Measurements from ENCODE around the gene TRMT2A. TPM values are rescaled to one million over a fixed set of nuclear protein-coding genes. Genes with fewer than 3 reads are reported as not detected.

The TRMT2A gene
- total RNA-seq, 1 experiment from 2014 or later = 54.8 TPM

- Histone ChIP-seq H3K9me3 (ENCODE audit: low read length) (no peaks in the 10 kb centered on the region), H2AFZ (ENCODE audit: low read length) (no peak overlapping the region), H3K9me2 (replicated peaks; ENCODE audit: insufficient read depth, low read length) (no peaks in the 10 kb centered on the region), H4K20me1 (ENCODE audit: insufficient read depth, low read depth, low read length) (no peaks in the 10 kb centered on the region), H3K9ac (ENCODE audit: low read length) (no peak overlapping the region), H3K36me3 (ENCODE audit: insufficient read depth, low read length) (peaks cover 16% of the 10 kb centered on the region), H3K27me3 (ENCODE audit: low read length) (no peaks in the 10 kb centered on the region), H3K4me1 (ENCODE audit: low read length) (no peaks in the 10 kb centered on the region), H3K79me2 (ENCODE audit: low read length) (peaks cover 17% of the 10 kb centered on the region; the same call in 1 of the 2 replicates), H3K4me2 (ENCODE audit: low read depth, low read length, poor library complexity, severe bottlenecking) (no peak overlapping the region), H3K27ac (ENCODE audit: low read length) (no peak overlapping the region), H3K4me3 (ENCODE audit: low read length) (no peak overlapping the region)
- DNase-seq = no peak
These were observed 14.7 kb downstream of the TRMT2A start for GRCh38 chr22:20102203-20102780.

DNA sequence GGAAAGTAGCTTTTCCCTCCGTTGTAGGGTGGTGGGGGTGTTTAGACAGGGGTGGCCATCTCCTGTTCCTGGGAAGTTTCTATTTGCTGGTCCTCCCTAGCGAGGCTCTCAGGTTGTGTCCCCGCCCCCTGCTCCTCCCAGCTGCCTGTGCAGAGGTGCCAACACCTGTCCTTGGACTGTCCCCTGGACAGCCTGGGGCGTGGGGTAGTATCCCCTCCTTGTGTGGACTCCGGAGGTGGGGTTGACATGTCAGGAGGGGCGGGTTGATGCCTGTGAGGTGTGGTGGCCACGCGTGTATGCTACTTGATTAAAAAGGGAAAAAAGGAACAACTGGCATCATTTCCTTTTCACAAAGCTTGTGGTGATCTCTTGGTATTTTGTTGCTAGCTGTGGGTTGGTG is 15.4 kb downstream of the TRMT2A start:
- peaks cover under 1% of the 10 kb centered on the region for H3K9me3 ChIP-seq (ENCODE audit: low read length)
- H2AFZ ChIP-seq (ENCODE audit: low read length) = no peak overlapping the region
- H4K20me1 ChIP-seq (ENCODE audit: insufficient read depth, low read depth, low read length) = no peaks in the 10 kb centered on the region
- no peaks in the 10 kb centered on the region for H3K27me3 ChIP-seq (ENCODE audit: low read length)
- DNase-seq = no peak
- no peak overlapping the region for H3K27ac ChIP-seq (ENCODE audit: low read length)
- H3K79me2 ChIP-seq (ENCODE audit: low read length) = peaks cover 24% of the 10 kb centered on the region
- H3K4me2 ChIP-seq (ENCODE audit: low read depth, low read length, poor library complexity, severe bottlenecking) = no peak overlapping the region
- H3K4me3 ChIP-seq (ENCODE audit: low read length) = no peak overlapping the region
- no peaks in the 10 kb centered on the region for H3K4me1 ChIP-seq (ENCODE audit: low read length)
- H3K9ac ChIP-seq (ENCODE audit: low read length) = no peak overlapping the region
- peaks cover 23% of the 10 kb centered on the region for H3K36me3 ChIP-seq (ENCODE audit: insufficient read depth, low read length)
- no peaks in the 10 kb centered on the region for H3K9me2 ChIP-seq (replicated peaks; ENCODE audit: insufficient read depth, low read length)

GRCh38 chr22:20099099-20099711 is 17.8 kb downstream of the TRMT2A start:
- no peak overlapping the region for H3K27ac ChIP-seq (ENCODE audit: low read length)
- no peak overlapping the region for H3K4me2 ChIP-seq (ENCODE audit: low read depth, low read length, poor library complexity, severe bottlenecking)
- no peaks in the 10 kb centered on the region for H3K4me1 ChIP-seq (ENCODE audit: low read length)
- DNase-seq = no peak
- H3K36me3 ChIP-seq (ENCODE audit: insufficient read depth, low read length) = peaks cover 47% of the 10 kb centered on the region
- H4K20me1 ChIP-seq (ENCODE audit: insufficient read depth, low read depth, low read length) = no peaks in the 10 kb centered on the region
- H3K9me3 ChIP-seq (ENCODE audit: low read length) = peaks cover 7% of the 10 kb centered on the region
- no peak overlapping the region for H3K4me3 ChIP-seq (ENCODE audit: low read length)
- peaks cover 35% of the 10 kb centered on the region for H3K79me2 ChIP-seq (ENCODE audit: low read length)
- H3K9ac ChIP-seq (ENCODE audit: low read length) = no peak overlapping the region
- H3K9me2 ChIP-seq (replicated peaks; ENCODE audit: insufficient read depth, low read length) = no peaks in the 10 kb centered on the region
- H3K27me3 ChIP-seq (ENCODE audit: low read length) = no peaks in the 10 kb centered on the region
- H2AFZ ChIP-seq (ENCODE audit: low read length) = no peak overlapping the region

DNA sequence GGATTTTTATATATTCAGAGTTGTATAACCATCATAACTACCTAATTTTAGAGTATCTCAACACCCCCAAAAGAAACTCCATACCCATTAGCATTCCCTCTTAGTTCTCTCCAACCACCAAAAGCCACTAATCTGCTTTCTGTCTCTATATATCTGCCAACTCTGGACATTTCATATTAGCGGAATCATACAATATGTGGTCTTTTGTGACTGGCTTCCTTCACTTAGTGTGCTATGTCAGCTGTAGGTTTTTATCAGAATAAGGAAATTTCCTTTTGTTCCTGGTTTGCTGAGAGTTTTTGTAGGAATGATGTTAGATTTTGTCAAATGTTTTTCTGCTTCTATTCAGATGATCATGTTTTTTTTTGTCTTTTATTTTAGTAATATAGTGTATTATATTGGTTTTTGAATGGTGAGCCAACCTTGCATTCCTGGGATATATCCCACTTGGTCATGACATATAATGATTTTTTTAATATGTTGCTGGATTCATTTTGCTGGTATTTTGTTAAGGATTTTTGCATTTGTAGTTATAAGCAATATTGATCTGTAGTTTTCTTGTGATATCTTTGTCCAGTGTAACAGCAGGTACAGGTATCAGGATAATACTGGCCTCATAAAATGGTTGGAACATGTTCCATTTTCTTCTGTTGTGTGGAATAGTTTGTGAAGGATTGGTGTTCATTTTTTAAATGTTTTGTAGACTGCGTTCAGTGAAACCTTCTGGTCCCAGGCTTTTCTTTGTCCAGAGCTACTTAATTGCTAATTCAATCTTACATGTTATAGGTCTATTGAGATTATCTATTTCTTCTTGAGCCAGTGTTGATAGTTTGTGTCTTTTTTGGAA is 20.2 kb downstream of the TRMT2A start:
- Histone ChIP-seq H3K27me3 (ENCODE audit: low read length) (no peaks in the 10 kb centered on the region), H3K36me3 (ENCODE audit: insufficient read depth, low read length) (peaks cover 54% of the 10 kb centered on the region), H3K4me2 (ENCODE audit: low read depth, low read length, poor library complexity, severe bottlenecking) (no peak overlapping the region), H3K79me2 (ENCODE audit: low read length) (peaks cover 19% of the 10 kb centered on the region), H3K4me1 (ENCODE audit: low read length) (no peaks in the 10 kb centered on the region), H2AFZ (ENCODE audit: low read length) (no peak overlapping the region), H3K9me2 (replicated peaks; ENCODE audit: insufficient read depth, low read length) (no peaks in the 10 kb centered on the region), H4K20me1 (ENCODE audit: insufficient read depth, low read depth, low read length) (no peaks in the 10 kb centered on the region), H3K27ac (ENCODE audit: low read length) (no peak overlapping the region), H3K9me3 (ENCODE audit: low read length) (peaks cover 7% of the 10 kb centered on the region), H3K9ac (ENCODE audit: low read length) (no peak overlapping the region), H3K4me3 (ENCODE audit: low read length) (no peak overlapping the region)
- DNase-seq = no peak

DNA sequence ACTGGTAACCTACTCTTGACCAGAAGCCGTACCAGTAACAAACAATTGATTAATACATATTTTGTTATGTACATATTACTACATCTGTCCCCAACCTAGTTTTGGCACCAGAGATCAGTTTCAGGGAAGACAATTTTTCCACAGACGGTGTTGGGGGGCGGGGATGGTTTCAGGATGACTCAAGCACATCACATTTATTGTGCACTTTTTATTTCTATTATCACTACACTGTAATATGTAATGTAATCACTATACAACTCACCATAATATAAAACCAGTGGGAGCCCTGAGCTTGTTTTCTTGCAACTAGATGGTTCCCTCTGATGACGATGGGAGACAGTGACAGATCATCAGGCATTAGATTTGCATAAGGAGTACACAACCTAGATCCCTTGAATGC is 21.5 kb downstream of the TRMT2A start:
- Histone ChIP-seq H3K4me3 (ENCODE audit: low read length) (no peak overlapping the region), H3K27me3 (ENCODE audit: low read length) (no peaks in the 10 kb centered on the region), H3K36me3 (ENCODE audit: insufficient read depth, low read length) (peaks cover 66% of the 10 kb centered on the region), H3K4me1 (ENCODE audit: low read length) (no peaks in the 10 kb centered on the region), H4K20me1 (ENCODE audit: insufficient read depth, low read depth, low read length) (no peaks in the 10 kb centered on the region), H3K9me2 (replicated peaks; ENCODE audit: insufficient read depth, low read length) (no peaks in the 10 kb centered on the region), H3K4me2 (ENCODE audit: low read depth, low read length, poor library complexity, severe bottlenecking) (no peak overlapping the region), H3K79me2 (ENCODE audit: low read length) (peaks cover 22% of the 10 kb centered on the region), H2AFZ (ENCODE audit: low read length) (no peak overlapping the region), H3K27ac (ENCODE audit: low read length) (no peak overlapping the region), H3K9ac (ENCODE audit: low read length) (no peak overlapping the region), H3K9me3 (ENCODE audit: low read length) (peaks cover 7% of the 10 kb centered on the region)
- no peak for DNase-seq

DNA sequence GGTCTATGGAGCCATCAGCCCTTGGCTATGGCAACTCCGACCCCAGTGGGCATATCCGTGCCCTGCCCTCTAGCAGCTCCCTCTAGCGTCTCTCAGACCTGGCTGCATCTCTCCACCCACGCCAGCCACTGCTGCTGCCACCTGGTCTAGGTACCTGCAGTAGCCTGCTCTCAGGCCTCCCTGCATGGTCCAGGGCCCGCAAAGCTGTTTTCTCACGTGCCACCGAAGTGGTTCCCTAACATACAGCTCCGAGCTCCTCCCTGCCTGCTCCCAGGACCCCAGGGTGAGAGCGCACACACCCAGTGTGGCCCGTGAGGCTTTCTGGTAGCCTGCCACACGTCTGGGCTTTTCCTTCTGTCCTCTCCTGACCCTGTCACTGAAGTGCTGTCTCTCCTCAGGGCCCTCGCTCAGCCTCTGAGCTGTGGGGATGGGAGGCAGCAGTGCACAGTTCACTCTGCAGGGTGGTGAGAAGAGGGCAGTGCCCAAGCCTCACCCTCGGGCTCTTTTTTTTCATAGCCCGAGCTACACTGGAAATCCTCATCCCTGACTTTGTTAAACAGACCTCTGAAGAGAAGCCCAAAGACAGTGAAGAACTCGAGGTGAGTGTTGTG is 22.7 kb downstream of the TRMT2A start:
- Histone ChIP-seq H3K9me2 (replicated peaks; ENCODE audit: insufficient read depth, low read length) (no peaks in the 10 kb centered on the region), H3K4me2 (ENCODE audit: low read depth, low read length, poor library complexity, severe bottlenecking) (no peak overlapping the region), H3K79me2 (ENCODE audit: low read length) (peaks cover 22% of the 10 kb centered on the region), H3K27me3 (ENCODE audit: low read length) (no peaks in the 10 kb centered on the region), H4K20me1 (ENCODE audit: insufficient read depth, low read depth, low read length) (no peaks in the 10 kb centered on the region), H3K27ac (ENCODE audit: low read length) (no peak overlapping the region), H3K4me3 (ENCODE audit: low read length) (no peak overlapping the region), H3K4me1 (ENCODE audit: low read length) (no peaks in the 10 kb centered on the region), H2AFZ (ENCODE audit: low read length) (no peak overlapping the region), H3K9me3 (ENCODE audit: low read length) (peaks cover 7% of the 10 kb centered on the region), H3K9ac (ENCODE audit: low read length) (no peak overlapping the region), H3K36me3 (ENCODE audit: insufficient read depth, low read length) (peaks cover 77% of the 10 kb centered on the region)
- DNase-seq = no peak

GRCh38 chr22:20093418-20094196 is 23.4 kb downstream of the TRMT2A start:
- no peak overlapping the region for H2AFZ ChIP-seq (ENCODE audit: low read length)
- H3K4me1 ChIP-seq (ENCODE audit: low read length) = no peaks in the 10 kb centered on the region
- no peak overlapping the region for H3K4me3 ChIP-seq (ENCODE audit: low read length)
- H3K4me2 ChIP-seq (ENCODE audit: low read depth, low read length, poor library complexity, severe bottlenecking) = no peak overlapping the region
- H3K9me2 ChIP-seq (replicated peaks; ENCODE audit: insufficient read depth, low read length) = no peaks in the 10 kb centered on the region
- no peak for DNase-seq
- H3K36me3 ChIP-seq (ENCODE audit: insufficient read depth, low read length) = peaks cover 83% of the 10 kb centered on the region
- H3K79me2 ChIP-seq (ENCODE audit: low read length) = peaks cover 22% of the 10 kb centered on the region
- H4K20me1 ChIP-seq (ENCODE audit: insufficient read depth, low read depth, low read length) = no peaks in the 10 kb centered on the region
- no peaks in the 10 kb centered on the region for H3K27me3 ChIP-seq (ENCODE audit: low read length)
- peaks cover 7% of the 10 kb centered on the region for H3K9me3 ChIP-seq (ENCODE audit: low read length)
- no peak overlapping the region for H3K27ac ChIP-seq (ENCODE audit: low read length)
- no peak overlapping the region for H3K9ac ChIP-seq (ENCODE audit: low read length)
